ENCODE data around the gene HIGD2B.
"Not testable (repeated sequence)": the region's sequence is repeated elsewhere in the genome, so short reads cannot be mapped to it uniquely, and the experiment has no call there.

The HIGD2B gene

GRCh38 chr15:72685925-72686794 is at the start of gene HIGD2B, which contains the start of gene BBS4:
HIGD2B (minus strand) TSS chr15:72686182; CDS start chr15:72676374, 9,808 bp downstream.
BBS4 (plus strand) TSS chr15:72686207; CDS start chr15:72686228, 21 bp downstream.
- DNase-seq: no peak

DNA sequence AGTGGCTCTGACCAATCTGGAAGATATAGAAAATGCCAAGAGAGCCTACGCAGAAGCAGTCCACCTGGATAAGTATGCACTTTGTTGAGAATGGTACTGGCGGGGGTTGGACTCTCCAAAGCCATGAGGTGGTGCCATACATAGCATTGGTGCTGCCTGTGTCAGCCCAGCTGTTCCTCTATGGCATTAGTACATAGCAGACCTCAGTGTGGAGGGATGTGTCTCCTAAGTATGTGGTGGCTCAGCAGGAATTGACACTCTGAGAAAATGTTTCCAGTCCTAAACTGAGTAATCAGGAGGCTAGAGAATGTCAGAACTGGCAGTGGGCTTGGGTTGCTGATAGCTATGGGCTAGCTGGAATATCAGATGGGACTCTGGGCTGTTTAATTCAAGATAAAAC is 49.1 kb upstream of the HIGD2B start:
- DNase-seq: no peak

GRCh38 chr15:72733941-72734738 is 48.2 kb upstream of the HIGD2B start:
- DNase-seq: no peak

DNA sequence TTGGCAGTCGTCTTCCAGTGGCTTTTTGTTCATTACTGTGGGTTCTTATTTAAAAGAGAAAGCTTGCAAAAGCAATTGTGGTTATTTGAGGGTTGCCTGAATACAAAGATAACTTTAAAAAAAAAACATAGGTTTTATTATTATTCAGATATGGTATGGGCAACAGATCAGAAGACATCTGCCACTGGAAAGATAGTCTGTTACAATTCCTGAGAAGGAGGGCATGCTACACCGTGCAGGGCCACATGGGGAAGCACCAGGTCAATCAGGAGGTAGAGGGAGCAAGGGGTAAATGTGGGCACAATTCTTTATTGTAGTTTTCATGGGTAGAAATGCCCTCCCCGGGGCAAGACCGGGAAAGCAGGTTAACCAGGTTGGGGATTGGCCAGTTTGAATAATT is 46.5 kb upstream of the HIGD2B start:
- DNase-seq: no peak

DNA sequence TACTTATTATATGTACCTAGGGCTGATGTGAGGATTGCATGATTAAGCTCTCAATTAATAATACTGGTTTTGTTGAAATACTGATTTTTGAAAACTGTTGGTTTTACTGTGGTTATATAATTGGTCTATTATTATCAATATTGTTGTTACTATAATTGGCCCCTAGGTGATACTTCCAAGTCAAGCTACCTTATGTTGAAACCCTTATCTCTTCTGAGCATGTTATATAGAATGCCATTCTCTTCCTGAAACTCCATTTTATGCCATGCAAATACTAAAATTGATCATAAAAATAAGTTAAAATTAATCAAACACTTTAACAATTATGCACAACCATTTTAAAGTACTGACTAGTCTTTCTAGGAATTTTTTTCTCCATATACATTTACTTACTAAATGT is 46.1 kb upstream of the HIGD2B start:
- DNase-seq: no peak

- no peak for DNase-seq
These were observed 42.8 kb upstream of the HIGD2B start for GRCh38 chr15:72728821-72729220.

DNA sequence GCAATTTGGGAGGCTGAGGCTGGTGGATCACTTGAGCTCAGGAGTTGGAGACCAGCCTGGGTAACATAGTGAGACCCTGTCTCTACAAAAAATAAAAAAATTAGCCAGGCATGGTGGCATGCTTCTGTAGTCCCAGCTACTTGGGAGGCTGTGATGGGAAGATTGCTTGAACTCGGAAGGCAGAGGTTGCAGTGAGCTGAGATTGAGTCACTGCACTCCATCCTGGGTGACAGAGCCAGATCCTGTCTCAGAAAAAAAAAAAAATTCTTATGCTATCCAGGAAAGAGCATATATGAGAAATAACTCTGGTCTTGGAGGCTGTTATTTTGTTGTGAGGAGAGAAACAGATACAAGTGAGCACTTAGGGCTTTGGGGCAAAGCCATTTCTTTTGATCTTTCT is 42.3 kb upstream of the HIGD2B start:
- DNase-seq: not testable (repeated sequence)

GRCh38 chr15:72727154-72727553 is 41.2 kb upstream of the HIGD2B start:
- no peak for DNase-seq

GRCh38 chr15:72725851-72726250 is 39.9 kb upstream of the HIGD2B start:
- DNase-seq: not testable (repeated sequence)

DNA sequence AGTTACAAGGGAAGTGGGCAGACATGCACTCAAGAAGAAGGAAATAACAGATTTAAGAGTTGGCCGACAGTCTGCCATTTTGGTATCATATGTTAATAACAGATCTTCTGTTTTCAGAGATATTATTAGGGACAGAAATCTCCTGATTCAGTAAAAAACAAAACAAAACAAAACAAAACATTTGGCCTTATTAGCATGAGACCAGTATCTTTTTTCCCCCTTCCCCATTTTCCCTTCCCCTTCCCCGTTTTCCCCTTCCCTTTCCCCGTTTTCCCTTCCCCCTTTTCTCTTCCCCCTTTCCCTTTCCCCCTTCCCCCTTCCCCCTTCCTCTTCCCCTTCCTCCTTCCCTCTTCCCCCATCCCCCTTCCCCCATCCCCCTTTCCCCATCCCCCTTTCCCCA is 39.5 kb upstream of the HIGD2B start:
- DNase-seq: no peak

GRCh38 chr15:72724028-72724427 is 38.0 kb upstream of the HIGD2B start:
- DNase-seq: no peak

GRCh38 chr15:72722071-72722696 is 36.2 kb upstream of the HIGD2B start:
- peak; percentile 23 for DNase-seq

DNA sequence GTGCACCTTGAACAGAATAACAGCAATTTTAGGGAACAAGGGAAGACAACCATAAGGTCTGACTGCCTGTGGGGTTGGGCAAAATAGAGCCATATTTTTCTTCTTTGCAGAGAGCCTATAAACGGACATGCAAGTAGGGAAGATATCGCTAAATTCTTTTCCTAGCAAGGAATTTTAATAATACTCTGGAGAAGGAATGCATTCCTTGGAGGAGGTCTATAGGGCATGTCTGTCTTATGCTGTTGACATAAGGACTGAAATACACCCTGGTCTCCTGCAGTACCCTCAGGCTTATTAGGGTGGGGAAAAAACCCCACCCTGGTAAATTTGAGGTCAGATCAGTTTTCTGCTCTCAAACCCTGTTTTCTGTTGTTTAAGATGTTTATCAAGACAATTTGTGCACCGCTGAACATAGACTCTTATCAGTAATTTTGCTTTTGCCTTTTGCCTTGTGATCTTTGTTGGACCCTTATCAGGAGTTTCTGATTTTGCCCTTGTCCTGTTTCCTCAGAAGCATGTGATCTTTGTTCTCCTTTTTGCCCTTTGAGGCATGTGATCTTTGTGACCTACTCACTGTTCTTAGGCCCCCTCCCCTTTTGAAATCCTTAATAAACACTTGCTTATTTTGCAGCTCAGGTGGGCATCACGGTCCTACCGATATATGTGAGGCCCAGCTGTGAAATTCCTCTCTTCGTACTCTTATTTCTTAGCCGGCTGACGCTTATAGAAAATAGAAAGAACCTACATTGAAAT is 22.7 kb upstream of the HIGD2B start:
- DNase-seq: not testable (repeated sequence)

DNA sequence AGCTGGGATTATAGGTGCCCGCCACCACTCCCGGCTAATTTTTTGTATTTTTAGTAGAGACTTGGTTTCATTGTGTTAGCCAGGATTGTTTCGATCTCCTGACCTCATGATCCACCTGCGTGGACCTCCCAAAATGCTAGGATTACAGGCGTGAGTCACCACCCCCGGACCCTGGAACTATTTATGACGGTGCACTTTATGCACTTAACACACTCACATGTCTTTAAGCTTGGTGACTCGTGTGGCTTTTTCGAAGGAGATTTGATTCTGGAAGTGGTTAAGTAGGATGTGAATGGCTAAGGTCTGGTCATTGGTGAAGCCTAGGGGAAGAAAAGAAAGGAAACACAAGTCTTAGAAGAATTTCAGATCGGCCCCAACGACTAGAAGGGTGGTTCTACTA is 20.3 kb upstream of the HIGD2B start:
- DNase-seq: no peak

GRCh38 chr15:72700076-72700475 is 14.1 kb upstream of the HIGD2B start:
- DNase-seq: no peak

- DNase-seq: no peak
These were observed 13.0 kb upstream of the HIGD2B start for GRCh38 chr15:72698938-72699337.

GRCh38 chr15:72690938-72691337 is 5.0 kb upstream of the HIGD2B start:
- DNase-seq: no peak

DNA sequence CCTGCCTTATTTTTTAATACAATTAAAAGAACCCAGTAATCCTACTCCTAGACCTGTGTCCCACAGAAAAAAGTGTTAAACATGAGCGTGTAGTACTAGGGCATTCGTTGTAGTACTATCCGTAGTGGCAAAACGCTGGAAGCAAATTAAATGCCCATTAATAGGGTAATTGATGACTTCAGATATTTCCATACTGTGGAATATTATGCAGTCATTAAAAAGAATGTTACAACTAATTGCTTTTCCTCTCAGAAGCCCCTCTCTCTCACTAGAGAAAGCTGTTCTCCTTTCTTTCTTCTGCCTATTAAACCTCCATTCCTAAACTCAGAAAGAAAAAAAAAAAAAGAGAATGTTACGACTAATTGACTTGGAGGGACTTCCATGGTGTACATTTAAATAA is 2.7 kb upstream of the HIGD2B start:
- DNase-seq: no peak

GRCh38 chr15:72685301-72685924 is 569 bp downstream of the HIGD2B start:
- no peak for DNase-seq

DNA sequence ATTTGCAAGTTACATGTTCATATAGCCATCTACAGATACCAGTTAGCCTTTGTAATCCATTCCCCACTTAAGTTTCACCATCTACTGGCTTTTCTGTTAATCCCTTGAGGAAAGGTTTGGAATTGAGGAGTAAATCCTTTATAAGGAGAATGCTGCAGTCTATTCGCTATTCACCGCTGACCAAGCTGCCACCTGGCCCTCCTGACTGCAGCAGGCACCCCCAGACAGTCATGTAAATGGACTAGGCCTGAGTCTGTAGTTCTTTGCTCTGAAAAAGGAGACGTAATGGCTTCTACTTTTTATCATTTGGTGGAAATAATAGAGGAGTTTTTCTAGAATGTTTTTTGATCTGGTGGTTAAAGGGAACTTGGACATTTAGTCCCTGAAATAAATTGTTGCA is 3.2 kb downstream of the HIGD2B start:
- no peak for DNase-seq

DNA sequence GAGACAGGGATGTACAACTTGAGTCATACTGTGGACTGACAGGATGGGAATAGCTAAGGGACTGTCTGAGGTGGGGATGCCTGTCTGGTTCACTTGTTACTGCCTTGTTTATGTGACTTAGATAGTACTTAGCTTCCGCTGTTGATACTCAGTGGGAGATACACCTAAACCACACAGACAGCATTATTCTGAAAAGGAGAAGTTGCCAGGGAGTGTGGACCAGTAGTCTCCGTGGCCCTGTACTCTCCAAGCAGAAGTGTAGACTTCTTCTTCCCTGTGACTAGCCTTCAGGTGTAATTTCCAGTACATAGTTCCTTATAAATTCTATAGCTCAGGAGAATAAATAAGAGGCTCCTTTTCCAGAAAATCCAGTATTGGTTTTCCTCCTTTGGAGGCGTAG is 5.1 kb downstream of the HIGD2B start:
- no peak for DNase-seq

DNA sequence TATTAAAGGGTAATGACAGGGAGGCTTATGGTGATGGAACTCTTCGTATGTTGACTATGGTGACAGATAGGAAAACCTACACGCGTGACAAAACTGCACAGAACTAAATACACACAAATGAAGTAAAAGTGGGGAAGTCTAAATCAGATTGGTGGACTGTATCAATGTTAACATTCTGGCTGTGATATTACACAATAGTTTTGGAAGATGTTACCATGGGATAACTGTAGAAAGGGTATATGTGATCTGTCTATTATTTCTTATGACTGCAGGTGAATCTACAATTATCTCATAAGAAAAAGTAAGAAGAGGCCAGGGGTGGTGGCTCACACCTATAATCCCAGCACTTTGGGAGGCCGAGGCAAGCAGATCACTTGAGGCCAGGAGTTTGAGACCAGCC is 9.1 kb downstream of the HIGD2B start:
- DNase-seq: no peak
